Heart left ventricle (tissue), 16 donors: ENCODE data around the gene XIRP1. TPM values are rescaled to one million over a fixed set of nuclear protein-coding genes. Genes with fewer than 3 reads are reported as not detected.

Experiments
- ATAC-seq, 4 donors: fragments of 200-7000 bp; cut with Tn5 transposase; one replicate each; pipeline ENCODE4 v1.9.1; 2020 to 2022; ENCODE audit warnings: moderate library complexity in 4 of 4, mild to moderate bottlenecking in 3 of 4, moderate number of reproducible peaks in 1 of 4
- DNase-seq, 5 donors: peaks; one replicate each; pipeline ENCODE4 v3.0.0-alpha.2; 2020
- H3K27ac ChIP-seq, 12 donors: fragments of 200-600 bp; sonication (generic) in 4 of 12; one replicate each; pipeline versions ENCODE4 v1.5.0 to v1.8.0; 2016 to 2022; ENCODE audit warnings: mild to moderate bottlenecking in 2 of 12
- H3K27me3 ChIP-seq, 9 donors: fragments of 200-600 bp; sonication (generic) in 2 of 9; one replicate each; pipeline versions ENCODE4 v1.5.1 to v1.8.0; 2016 to 2022; ENCODE audit warnings: mild to moderate bottlenecking in 3 of 9
- H3K36me3 ChIP-seq, 9 donors: fragments of 200-600 bp; sonication (generic) in 2 of 9; one replicate each; pipeline versions ENCODE4 v1.5.0 to v1.8.0; 2018 to 2022; ENCODE audit warnings: mild to moderate bottlenecking in 2 of 9
- H3K4me1 ChIP-seq, 12 donors: fragments of 200-600 bp; sonication (generic) in 4 of 12; one replicate each; pipeline versions ENCODE4 v1.5.0 to v1.8.0; 2016 to 2022; ENCODE audit warnings: mild to moderate bottlenecking in 3 of 12
- H3K4me3 ChIP-seq, 12 donors: fragments of 200-600 bp; sonication (generic) in 4 of 12; one replicate each; pipeline versions ENCODE4 v1.5.0 to v1.8.0; 2017 to 2022; ENCODE audit warnings: mild to moderate bottlenecking in 9 of 12, moderate library complexity in 4 of 12
- H3K9me3 ChIP-seq, 12 donors: fragments of 200-600 bp; sonication (generic) in 4 of 12; one replicate each; pipeline versions ENCODE4 v1.5.0 to v1.8.0; 2016 to 2022; ENCODE audit warnings: mild to moderate bottlenecking in 1 of 12
- CTCF ChIP-seq, 12 donors: fragments of 200-600 bp; sonication (generic) in 4 of 12; IDR thresholded peaks; one replicate each; pipeline versions ENCODE4 v1.5.0 to v1.8.0; 2018 to 2022; ENCODE audit warnings: antibody characterized with exemption in 12 of 12, mild to moderate bottlenecking in 5 of 12
- POLR2A ChIP-seq, 2 donors: fragments of 450-650 bp; IDR thresholded peaks; one replicate each; pipeline ENCODE4 v1.6.1; 2017; ENCODE audit warnings: antibody characterized with exemption in 2 of 2, mild to moderate bottlenecking in 2 of 2, moderate library complexity in 2 of 2
- WGBS, 4 donors: extraction: QIAGEN DNeasy Blood & Tissue Kit in 2 of 4; methylation state at CpG; one replicate each; pipeline versions ENCODE4 v1.1.5 to v1.1.7; 2013 to 2018; 5-methylcytosine and 5-hydroxymethylcytosine counted together
- intact Hi-C, 10 donors: fragments of 100-400 bp; cut with DNase I; formaldehyde crosslinking; loops; one replicate each; pipeline versions ENCODE4 v1.11.1 to v1.14.2; 2022
- polyA plus RNA-seq, 2 donors: library from polyadenylated mRNA; stranded (reverse); fragments of 200-250 nt; gene quantifications; one replicate each; pipeline ENCODE4 v1.2.3, GENCODE V29; 2013
- total RNA-seq, 9 donors: library from RNA; depleted of rRNA in 2 of 9; stranded (reverse); fragments of >200 nt in 2 of 9; fragmentation: NEBNext Ultra II Directional in 3 of 9; extraction: Animal tissue kit (Norgen Biotek cat#: 25700) in 3 of 9; gene quantifications; one replicate each; pipeline versions ENCODE4 v1.1.0 to v1.2.4, GENCODE V29; 2016 to 2023
- donor health status: ischemic (EF 13 %, LVEDD 7.1; RV severe dilation, severe dysfunction).
- donor health status: healthy with polysubstance abuse.
- donor health status: DM: no; HTN: yes; CAD: no.
- donor health status: DM: no; HTN: no; CAD: no.
- donor health status: ischemic (EF 25% LVEDD 6.9; RV normal size, moderate dysfunction).
- donor health status: ischemic (EF 25% LVEDD 5.7; RV mildly dilated, moderate dysfunction).
- donor health status: healthy.
- donor health status: DM: yes; HTN: yes; CAD: no.
- donor health status: ischemic (EF 35%, LVEDD 5.7; RV mildly dilated, moderate dysfunction).
- donor health status: nonischemic (EF 11% LVEDD 7.7; RV severe dilation, severe dysfunction).
- donor health status: DM: yes; HTN: yes; CAD: no.
- donor health status: PGD.
- donor health status: ischemic (EF 29% LVEDD 5.4; RV normal size, mild dysfunction).
- donor health status: nonischemic (EF 23%, LVEDD 6.1; RV moderate dilation, normal function).

The XIRP1 gene
- total and polyA plus RNA-seq, 11 donors = 293 to 1,122 (median 530) TPM

- intact Hi-C loops = loop anchor here in 8 of 10 donors (5.0 to 10.0 kb wide), 6 partner anchors 51 to 199 kb away; partner anchors contain the start of genes GORASP1 (in 1 of the 8), SLC25A38 (in 1 of the 8) and TTC21A (in 1 of the 8)
- ATAC-seq (no peak), DNase-seq (no peak)
- H3K4me1 ChIP-seq = peaks cover 0 to 91% (median 40%) of the 10 kb centered on the region in 12 donors
- TF ChIP-seq CTCF (IDR thresholded peaks at IDR 0.05) = no peak
- TF ChIP-seq POLR2A (IDR thresholded peaks at IDR 0.05) = no peak
- peak overlapping the region in 4 of 12 donors; percentile 8 to 94 (median 24) for H3K27ac ChIP-seq
- peaks cover 0 to 54% (median 4%) of the 10 kb centered on the region in 9 donors for H3K36me3 ChIP-seq
- 75 to 95% (median 80%) methylated on average over 8 to 9 of the region's 9 CpGs for WGBS, 4 donors
- no peak overlapping the region for H3K4me3 ChIP-seq
- no peaks in the 10 kb centered on the region for H3K9me3 ChIP-seq
- no peaks in the 10 kb centered on the region for H3K27me3 ChIP-seq
These were observed 7.0 kb downstream of the XIRP1 start for GRCh38 chr3:39185326-39185958.

GRCh38 chr3:39184968-39185285, 7.5 kb downstream of the XIRP1 start:
- WGBS, 4 donors = 67 to 100% (median 79%) methylated on average over 1 to 4 of the region's 4 CpGs
- intact Hi-C loops = loop anchor here in 8 of 10 donors (5.0 to 10.0 kb wide), 8 partner anchors 43 to 200 kb away; partner anchors contain the start of genes GORASP1 (in 4 of the 8), TTC21A (in 4 of the 8) and SLC25A38 (in 1 of the 8)
- TF ChIP-seq POLR2A (IDR thresholded peaks at IDR 0.05) (no peak), CTCF (IDR thresholded peaks at IDR 0.05) (no peak)

GRCh38 chr3:39184081-39184967, 8.1 kb downstream of the XIRP1 start:
- peaks cover 0 to 91% (median 44%) of the 10 kb centered on the region in 12 donors for H3K4me1 ChIP-seq
- no peak overlapping the region for H3K4me3 ChIP-seq
- H3K27ac ChIP-seq = peak overlapping the region in 9 of 12 donors; percentile 6 to 94 (median 40)
- TF ChIP-seq POLR2A (IDR thresholded peaks at IDR 0.05) = no peak
- no peak for TF ChIP-seq CTCF (IDR thresholded peaks at IDR 0.05)
- no peaks in the 10 kb centered on the region for H3K27me3 ChIP-seq
- ATAC-seq (no peak), DNase-seq (peak in 2 of 5 donors; percentile 45)
- 49 to 64% (median 53%) methylated on average over 6 to 12 of the region's 12 CpGs for WGBS, 4 donors
- peaks cover 0 to 54% (median 4%) of the 10 kb centered on the region in 9 donors for H3K36me3 ChIP-seq
- intact Hi-C loops = loop anchor here in 6 of 10 donors (5.0 to 10.0 kb wide), 5 partner anchors 42 to 200 kb away; partner anchors contain the start of genes GORASP1 (in 3 of the 6), TTC21A (in 3 of the 6) and SLC25A38 (in 1 of the 6)
- H3K9me3 ChIP-seq = no peaks in the 10 kb centered on the region

More at GRCh38 chr3:39184968-39185285, 7.5 kb downstream of the XIRP1 start:
- DNase-seq (no peak), ATAC-seq (no peak)
- Histone ChIP-seq H3K9me3 (no peaks in the 10 kb centered on the region), H3K27ac (peak overlapping the region in 5 of 12 donors; percentile 10 to 94 (median 43)), H3K36me3 (peaks cover 0 to 54% (median 4%) of the 10 kb centered on the region in 9 donors), H3K4me3 (no peak overlapping the region), H3K4me1 (peaks cover 0 to 91% (median 43%) of the 10 kb centered on the region in 12 donors), H3K27me3 (no peaks in the 10 kb centered on the region)
